Inflammatory macrophage treated with lipopolysaccharide for 4 hours (primary cell): Measurements from ENCODE around the gene RPTOR.

Source experiments
- DNase-seq: peaks from one replicate; pipeline ENCODE4 v3.0.0-alpha.2; 2020

The RPTOR gene

DNA sequence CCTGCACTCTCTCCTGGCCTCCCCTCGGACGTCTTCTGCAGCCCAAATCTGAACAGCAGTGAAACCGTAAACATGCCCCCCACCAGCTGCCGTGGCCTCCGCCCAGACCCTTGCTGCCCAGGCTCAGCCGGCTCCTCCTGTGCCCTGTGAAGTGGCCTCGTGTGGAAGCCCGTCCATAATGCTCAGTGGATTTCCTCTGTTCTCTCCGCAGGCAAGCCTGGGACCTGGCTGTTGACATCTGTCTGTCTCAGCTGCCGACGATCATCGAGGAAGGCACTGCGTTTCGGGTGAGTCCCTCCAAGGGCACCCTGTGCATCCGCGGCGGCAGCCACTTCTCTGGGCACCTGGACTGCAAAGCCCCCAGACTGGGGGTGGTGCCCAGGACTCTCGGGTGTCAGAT lies 293.1 kb downstream of the RPTOR start:
- DNase-seq, result no peak

DNA sequence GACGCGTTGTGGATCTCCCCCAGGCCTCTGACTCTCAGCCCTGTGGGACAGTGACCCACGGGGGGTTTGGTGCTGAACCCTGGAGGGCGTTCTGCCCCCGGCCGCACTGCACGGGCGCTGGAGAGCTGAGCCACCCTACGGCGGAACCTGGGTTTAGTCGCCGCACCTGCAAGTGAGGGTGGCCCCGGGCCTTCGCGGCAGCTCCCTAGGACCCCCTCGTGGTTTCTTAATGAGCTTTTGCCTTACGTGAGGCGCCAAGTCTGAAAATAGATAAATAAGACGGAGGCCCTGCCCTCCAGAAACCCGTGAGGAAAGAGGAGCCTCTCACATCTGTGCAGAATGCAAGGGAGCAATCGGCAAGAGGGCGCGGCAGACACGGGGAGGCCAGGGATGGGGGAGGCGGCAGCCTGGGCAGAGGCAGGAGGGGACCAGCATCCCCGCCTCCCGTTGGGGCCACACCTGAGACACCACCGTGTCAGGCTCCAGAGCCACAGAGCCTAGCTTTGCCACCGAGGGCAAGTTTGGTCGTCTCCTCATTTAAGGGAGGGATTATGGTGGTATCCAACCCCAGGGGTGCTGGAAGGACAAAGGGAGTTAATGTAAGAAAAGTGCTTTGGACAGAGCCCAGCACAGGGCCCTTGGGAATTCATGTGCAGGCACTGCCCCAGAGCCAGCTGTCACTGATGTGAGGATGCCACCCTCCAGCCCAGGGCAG lies 293.8 kb downstream of the RPTOR start:
- DNase-seq, result no peak

DNA sequence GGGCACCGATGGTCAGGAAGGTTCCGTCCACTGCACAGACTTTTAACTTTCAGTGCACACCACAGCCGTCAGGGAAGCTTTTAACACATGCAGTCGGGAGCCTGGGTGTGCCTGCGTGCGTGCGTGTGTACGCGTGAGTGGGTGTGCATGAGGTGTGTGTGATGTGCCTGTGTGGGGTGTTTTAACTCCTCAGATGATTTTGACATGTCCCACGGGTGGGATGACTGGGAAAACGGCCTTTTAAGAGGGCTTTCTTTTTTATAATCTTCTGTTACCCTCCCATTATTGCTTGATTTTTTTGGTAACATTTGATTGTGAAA lies 294.3 kb downstream of the RPTOR start:
- no peak for DNase-seq

DNA sequence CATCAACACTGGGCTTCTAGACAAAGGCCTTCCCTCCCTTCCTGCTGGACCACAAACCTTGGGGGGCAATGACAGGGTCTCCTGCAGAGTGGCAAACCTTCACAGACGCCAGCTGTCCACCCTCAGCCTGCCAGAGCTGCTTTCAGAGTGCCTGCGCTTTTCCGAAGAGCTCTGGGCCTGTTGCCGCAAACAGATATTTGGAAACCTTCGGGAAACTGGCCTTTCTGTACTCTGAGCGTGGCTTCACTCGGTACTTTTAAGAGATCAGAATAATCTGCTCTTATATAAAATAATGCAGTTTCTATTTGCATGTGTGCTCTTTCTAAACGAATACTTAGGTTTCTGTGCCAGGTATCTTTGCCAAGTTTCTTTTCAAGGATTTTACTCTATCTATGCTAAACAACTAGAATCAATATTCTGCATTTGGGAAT lies 294.9 kb downstream of the RPTOR start:
- no peak for DNase-seq

DNA sequence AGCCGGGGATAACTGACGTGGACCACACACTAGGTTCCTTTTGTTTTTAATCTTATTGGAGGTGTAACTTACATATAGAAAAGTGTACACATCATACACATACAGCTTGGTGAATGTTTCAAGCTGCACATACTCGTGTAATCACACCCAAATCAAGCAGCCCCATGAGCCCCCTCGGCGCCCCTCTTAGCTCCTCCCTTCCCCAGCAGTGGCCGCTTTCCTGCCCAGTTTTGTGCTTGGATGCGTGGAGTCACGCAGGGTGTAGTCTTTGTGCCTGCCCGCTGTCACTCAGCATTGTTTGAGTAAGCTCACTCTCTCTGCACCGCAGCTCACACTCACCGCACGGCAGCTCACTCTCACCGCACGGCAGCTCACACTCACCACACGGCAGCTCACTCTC lies 295.3 kb downstream of the RPTOR start:
- no peak for DNase-seq

DNA sequence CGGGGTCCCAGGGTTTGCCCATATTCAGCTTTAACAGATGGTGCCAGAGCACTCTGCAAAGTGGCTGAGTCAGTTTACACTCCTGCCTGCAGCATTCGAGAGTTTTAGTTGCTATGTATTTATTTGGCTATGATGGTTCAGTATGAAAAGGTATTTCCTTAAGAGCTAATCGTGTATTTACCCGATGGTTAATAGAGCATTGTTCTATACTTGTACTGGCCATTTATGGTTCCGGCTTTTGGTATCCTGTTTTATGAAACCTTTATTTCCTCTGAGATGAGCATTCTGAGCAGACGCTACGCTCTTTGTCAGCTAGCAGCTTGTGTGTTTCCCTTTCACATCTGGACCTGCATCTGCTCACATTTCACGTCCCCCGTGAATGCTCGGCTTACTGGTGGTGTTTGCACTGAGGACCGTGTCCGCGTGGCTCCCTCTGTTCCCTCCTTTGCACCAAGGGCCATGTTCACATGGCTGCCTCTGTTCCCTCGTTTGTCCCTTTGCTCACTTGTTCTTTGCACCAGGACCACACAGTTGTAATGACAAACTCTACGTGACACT lies 297.9 kb downstream of the RPTOR start:
- no peak for DNase-seq

DNA sequence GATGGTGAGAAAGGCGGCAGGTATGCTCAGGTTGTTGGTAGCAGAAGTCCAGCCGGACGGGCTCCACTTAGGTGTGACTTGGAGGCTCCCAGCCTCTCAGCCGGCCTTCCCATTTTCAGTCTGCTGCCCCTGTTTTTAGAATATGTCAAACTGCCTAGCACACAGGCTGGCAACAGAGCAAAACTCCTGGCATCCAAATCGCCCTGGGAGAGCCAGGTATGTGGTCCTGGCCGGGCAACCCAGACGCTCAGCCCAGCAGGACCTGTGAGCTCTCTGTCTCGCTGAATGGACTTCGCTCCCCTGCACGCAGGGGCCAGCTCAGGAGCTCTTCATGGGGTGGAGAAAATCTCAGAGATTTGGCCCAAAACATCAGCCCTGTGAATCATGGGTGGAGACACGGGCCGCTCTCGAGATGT lies 299.1 kb downstream of the RPTOR start:
- DNase-seq, result no peak

DNA sequence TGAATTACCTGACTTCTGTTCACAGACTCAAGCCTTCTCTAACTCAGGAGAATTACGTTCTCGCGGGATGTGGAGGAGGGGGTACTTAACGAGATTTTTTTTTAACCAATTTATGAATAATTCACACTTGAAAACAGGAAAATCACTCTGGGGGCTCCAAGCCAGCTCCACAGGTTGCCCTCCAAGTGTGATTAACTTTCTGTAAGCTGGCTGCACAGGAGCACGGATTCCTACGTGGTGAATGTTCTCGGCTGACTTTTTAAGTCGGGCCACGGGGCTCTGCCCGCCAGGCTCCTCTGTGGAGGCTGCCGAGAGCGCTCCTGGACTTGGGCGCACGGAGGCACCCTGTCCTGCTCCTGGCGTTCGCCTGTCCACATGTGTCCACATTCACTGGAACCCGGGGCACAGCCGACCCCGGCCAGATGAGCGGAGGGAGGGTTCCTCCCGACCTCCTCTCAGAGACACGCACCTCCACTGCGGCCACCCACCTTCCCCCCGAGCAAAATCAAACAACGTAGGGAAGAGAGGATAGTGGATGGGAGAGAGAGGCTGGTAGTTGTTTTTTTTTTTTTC lies 299.9 kb downstream of the RPTOR start:
- no peak for DNase-seq

DNA sequence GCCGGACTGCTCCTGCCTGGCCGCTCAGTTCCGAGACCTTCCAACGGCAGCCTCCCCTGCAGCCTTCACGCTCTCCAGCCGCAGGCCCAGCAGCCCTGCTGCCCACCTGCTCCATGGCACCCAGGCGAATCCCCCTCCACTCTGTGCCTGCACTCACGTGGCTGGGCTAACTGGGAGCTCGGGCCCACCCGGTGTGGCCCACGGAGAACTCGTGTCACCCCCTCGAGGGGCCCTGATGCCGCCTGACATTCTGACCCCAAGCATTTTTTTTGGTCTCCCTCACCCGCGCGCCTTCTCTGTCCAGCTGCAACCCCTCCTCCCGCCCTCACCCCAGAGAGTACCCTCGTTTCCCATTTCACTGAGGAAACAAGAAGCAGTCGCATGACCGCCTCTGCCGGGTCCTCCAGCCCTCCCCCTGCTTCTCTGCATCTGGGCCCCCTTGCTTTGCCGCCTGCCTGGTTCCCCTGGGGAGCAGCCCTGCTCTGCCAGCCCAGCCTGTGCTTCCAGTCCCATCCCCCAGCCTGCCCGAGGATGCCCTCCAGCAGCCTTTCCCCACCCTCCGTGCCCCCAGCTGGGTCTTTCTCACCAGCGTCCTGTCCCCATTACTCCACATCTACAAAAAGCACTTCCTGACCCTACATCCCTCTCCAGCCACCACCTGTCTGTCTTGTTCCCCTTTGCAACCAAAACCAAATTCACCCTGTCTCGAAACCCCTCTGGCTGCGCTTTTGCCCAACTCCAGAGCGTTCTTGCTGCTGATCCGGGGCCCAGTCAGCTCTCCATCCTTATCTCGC lies 300.6 kb downstream of the RPTOR start:
- DNase-seq, result no peak

DNA sequence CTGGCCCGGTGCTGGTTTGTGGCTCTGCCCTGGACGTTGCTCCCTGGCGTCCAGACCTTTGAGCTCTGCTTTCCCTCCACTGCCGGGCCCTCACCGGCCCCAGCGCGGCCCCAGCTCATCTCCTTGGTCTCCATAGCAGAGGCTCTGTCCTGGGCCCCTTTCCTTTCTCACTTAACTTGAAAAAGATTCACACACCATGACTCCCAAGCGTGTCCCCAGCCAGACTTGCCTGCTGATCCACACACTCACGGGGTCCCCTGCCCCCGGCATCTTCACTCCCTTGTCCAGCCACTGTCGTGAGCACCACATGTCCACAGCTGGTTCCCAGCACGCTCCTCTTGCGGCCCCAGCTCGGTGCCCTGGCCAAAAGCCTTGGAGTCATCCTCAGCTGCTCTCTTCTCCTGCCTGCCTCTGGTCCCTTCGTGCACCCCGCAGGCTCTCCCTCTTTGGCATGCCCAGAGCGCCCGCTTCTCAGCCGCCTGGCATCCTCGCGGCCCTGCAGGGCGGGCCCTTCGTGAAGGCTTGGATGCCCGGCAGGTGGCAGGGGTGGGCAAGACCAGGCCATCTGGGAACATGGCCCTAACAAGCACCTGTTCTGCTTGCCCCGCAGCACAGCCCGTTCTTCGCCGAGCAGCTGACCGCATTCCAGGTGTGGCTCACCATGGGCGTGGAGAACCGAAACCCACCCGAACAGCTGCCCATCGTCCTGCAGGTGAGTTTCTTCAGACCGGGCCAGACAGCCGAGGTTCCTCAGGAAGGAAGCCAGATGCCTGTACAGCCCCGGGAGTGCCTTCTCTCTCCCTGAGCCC lies 301.4 kb downstream of the RPTOR start:
- no peak for DNase-seq

DNA sequence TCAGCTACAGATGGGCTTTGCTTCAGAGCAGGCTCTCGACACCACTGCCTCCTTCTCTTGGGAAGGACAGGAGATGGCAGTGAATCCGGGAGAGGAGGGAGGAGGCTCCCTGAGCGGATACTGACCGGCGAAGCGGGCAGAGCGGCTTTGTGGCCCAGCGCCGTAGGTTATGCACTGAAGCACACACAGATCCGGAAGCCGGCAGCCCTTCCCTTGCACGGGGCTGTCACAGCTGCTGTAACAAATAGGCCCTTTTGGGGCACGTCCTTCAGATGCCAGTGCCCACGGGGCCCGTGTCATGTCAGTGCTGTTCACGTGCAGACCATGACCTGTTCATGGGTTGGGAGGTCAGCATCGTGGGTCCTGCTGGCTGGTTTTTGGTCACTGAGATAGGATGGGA lies 302.3 kb downstream of the RPTOR start:
- no peak for DNase-seq

DNA sequence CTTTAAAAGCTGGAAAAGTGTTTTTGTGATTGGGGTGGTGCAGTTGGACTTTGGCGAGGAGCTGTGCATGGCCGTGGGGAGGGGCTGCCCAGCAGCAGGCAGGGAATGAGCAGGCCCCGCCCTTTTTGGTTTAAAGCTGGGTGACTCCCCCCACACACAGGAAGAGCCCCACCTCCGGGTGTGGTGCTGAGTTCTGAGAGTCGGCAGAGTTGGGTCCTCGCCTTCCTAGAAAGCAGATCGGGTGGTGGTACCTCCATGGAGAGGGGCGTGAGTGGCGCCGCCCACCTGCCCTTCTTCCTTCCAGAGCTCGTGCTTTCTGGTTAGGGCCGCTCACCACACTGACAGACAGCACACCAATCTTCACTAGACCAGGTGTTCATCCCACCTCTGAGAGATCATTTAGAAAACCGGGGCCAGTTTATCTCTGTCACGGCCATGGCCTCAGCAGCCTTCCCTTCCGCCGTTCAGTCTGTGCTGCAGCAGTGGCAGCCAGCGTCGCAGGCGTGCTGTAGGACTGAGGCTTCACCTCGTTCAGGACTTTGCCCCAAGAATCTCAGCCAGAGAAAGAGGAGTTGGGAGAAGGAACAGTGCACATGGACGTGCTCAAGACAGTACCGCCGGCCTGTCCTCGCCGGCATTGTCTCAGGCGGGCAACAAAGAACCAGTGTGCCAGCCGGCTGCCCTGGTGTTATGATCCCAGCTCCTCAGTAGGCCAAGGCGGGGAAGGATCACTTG lies 303.0 kb downstream of the RPTOR start:
- DNase-seq, result no peak

DNA sequence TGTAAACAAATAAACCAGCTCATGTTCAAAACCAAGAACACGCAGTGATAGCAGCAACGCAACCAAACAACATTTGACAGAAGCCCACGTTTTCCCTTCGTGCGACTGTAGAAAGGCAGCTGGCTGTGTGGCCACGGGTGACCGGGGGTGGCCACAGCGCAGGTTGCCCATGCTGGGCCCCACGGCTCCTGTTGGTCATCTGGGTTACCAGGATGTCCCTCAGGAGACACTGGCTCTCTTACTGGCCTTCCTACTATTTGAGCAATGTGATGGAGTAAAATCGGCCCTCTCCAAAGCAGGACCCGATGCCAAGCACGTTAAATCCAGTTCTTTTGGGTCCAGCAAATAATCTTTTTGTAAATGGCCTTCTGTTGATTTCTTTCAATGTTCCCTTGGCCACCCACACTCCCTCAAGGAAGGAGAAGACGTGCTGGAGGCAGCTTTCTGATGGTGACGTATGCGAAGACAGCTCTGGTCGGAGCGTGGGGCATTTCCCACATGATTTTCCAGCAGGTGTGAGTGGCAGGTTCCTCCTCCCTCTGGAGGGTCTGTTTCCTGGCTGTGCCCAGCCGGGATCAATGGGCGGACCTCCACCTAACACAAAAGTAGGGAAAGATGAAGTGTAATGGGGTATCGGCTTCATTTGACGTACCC lies 303.9 kb downstream of the RPTOR start:
- no peak for DNase-seq

DNA sequence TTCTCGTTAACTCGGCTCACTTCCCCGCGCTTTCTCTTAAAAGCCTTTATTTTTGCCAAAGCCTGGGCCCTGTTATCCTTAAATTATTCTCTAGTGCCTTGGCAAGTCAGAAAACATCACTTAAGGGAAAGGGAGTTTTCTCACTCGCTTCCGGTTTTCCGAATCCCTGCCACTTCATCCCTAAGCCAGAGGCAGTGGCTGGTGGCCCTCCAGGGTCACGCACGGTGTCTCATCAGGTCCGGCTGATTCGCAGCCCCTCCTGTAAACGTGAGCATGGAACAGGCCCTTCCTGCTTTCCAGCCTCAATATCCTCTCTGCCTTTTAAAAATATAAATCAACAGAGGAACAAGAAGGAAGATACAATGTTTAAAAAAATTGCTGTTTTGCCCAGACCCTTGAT lies 304.5 kb downstream of the RPTOR start:
- no peak for DNase-seq

DNA sequence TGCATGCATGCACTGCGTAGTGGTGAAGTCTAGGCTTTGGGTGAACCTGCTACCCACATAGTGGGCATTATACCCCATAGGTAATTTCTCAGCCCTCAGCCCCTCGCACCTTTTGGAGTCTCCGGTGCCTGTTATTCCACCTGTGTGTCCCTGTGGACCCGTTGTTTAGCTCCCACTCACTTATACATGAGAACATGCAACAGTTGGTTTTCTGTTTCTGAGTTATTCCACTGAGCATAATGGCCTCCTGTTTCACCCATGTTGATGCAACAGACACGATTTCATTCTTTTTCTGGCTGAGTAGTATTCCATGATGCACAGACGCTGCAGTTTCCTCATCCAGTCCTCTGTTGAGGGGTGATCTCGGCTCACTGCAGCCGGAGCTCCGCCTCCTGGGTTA lies 305.5 kb downstream of the RPTOR start:
- DNase-seq, result no peak

DNA sequence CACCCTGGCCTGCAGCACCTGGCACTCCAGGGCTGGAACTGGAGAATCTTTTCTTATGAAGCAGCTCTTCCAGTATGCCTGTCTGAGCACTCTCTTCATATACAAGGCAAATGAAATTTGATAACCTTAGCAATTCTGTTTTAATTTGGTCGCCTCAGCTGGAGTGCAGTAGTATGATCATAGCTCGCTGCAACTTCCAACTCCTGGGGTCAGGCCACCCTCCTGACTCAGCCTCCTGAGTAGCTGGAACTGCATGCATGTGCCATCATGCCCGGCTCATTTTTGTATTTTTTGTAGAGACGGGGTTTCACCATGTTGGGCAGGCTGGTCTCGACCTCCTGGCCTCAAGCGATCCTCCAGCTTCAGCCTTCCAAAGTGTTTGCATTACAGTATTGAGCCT lies 306.2 kb downstream of the RPTOR start:
- DNase-seq, result no peak

DNA sequence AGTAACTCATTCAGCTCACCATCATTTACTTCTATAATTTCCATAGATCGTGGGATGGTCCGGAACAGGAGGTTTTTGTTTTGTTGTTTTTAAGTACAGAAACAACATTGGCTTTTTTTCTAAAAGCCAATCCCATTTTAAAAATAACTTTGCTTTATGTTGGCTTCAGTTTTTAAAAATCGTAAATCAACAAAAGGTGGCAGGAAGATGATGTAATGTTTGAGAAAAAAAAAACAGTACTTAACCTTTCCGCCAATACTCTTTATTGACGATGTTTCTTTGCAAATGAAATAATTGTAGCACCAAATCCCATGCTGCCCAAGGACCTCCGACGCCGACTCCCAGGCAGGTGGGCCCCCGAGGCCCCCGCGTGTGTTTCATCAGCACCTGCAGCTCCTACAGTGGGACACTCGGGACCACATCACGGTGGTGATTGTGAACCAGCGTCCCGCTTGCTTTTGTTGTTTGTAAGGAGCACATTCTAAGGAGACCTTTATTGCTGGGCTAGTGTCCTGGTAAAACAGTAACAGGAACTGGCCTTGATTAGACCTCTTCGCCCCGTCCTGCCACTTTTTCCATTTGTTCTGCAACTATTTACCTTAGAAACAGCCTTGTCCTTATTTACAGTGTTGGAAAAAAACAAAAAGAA lies 306.8 kb downstream of the RPTOR start:
- DNase-seq, result no peak

DNA sequence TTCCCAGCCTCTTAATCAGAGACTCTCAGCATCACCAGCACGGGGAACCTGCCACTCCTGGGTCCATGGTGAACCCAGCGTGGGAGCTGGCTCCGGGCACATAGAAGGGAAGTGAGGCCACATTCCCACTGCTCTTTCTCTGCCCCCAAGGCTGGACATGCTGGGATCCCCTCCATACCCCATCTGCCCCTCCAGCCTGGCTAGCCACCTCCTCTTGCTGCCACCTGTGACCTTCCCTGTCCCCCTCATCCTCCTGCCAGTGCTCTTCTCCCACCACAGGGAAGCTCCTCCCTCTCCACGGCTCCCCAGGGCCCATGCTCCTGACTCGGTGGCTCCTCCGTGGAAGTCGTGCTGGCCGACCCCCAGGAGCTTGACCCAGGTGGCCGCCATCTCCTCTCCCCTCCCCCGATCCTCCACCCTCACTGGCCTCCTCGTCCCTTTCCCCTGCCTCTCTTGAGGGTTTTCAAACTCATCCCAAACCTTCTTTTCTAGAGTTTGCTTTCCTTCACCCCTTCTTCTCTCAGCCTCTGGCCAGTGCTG lies 307.9 kb downstream of the RPTOR start:
- DNase-seq, result no peak

DNA sequence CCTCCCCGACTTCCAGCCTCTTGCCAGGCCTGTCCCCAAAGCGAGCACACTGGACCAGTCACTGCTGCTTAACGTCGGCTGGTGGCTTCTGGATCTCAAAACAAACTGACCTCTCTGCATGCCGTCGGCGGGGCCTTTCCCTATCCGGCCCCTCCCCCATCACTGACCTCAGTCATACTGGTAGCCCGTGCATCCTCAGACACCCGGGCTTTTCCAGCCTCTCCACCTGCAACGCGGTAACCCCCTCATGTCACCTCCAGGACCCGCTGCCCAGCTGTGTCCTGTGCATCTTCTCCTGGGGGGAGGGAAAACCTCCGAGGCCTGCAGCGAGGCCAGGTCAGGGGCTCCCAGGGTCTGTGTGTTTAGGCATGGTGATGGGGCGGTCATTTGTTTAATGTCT lies 308.4 kb downstream of the RPTOR start:
- no peak for DNase-seq

DNA sequence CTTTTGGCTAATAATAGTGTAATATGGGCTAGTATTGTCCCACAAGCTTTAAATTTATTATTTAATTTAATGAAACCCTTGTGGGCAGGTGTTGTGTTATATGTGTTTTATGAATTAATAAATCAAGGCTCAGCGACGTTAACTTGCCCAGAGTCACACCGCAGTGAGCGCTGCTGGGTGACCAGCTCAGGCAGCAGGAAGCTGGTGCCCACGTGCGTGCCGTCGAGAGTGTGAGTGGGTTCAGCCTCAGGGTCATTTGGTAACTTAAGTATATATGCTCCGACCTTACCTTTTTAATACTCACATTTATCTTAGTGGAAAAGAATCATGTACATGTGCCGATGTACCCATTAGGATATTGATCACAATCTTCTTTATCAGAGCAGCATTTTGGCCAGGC lies 309.6 kb downstream of the RPTOR start:
- no peak for DNase-seq
